Endothelial cell of umbilical vein (primary cell): ENCODE data around the gene PCBP1. TPM values are rescaled to one million over a fixed set of nuclear protein-coding genes. Genes with fewer than 3 reads are reported as not detected.

ENCODE experiments used
- BruUV-seq: library from RNA; stranded (reverse); fragments of 400-500 nt; replicated peaks from 2 replicates; lab custom pipeline; 2021; lab: Mats Ljungman, UMichigan
- CTCF ChIA-PET: fragments of 300-600, 350-600 bp; sonication (Branson Sonifier 250); formaldehyde crosslinking; loops from one replicate; lab custom pipeline; 2021; ENCODE audit warnings: antibody characterized with exemption, inconsistent platforms; lab: Charles Lee
- POLR2A ChIA-PET: fragments of 300-600, 350-600 bp; sonication (Branson Sonifier 250); formaldehyde crosslinking; loops from one replicate; lab custom pipeline; 2021; ENCODE audit warnings: antibody characterized with exemption, inconsistent platforms; lab: Charles Lee
- DNase-seq: peaks from one replicate; pipeline ENCODE4 v3.0.0-alpha.2; 2011; ENCODE audit warnings: low read depth, low spot score
- FAIRE-seq: peaks from 2 replicates; lab custom pipeline; 2011; peaks lifted over from hg19 to GRCh38; lab: Jason Lieb, UNC
- H2AFZ ChIP-seq: 2 replicates; pipeline ENCODE4 v1.6.0; 2012; ENCODE audit warnings: low read depth, low read length, control low read depth, inconsistent platforms
- H3K27ac ChIP-seq: 2 replicates; pipeline ENCODE4 v1.5.1; 2011; ENCODE audit warnings: low read depth, mild to moderate bottlenecking, control low read depth, low read length, moderate library complexity; ENCODE audit not compliant: insufficient read depth
- H3K27me3 ChIP-seq, 2 experiments: 2 replicates each; pipeline versions ENCODE4 v1.6.0 to v1.6.1; 2011; ENCODE audit warnings: low read length in 2 of 2, mixed read lengths in 1 of 2; ENCODE audit not compliant: control insufficient read depth in 2 of 2, insufficient read depth in 2 of 2
- H3K36me3 ChIP-seq, 2 experiments: 2 replicates in 1 of 2; 3 replicates in 1 of 2; pipeline ENCODE4 v1.5.1; 2011; ENCODE audit warnings: low read length in 2 of 2, mild to moderate bottlenecking in 1 of 2, moderate library complexity in 1 of 2; ENCODE audit not compliant: control insufficient read depth in 2 of 2, insufficient read depth in 2 of 2; ENCODE audit errors: extremely low read depth in 1 of 2
- H3K4me1 ChIP-seq: 3 replicates; pipeline ENCODE4 v1.5.1; 2011; ENCODE audit warnings: mild to moderate bottlenecking, low read length; ENCODE audit not compliant: control insufficient read depth, insufficient read depth; ENCODE audit errors: extremely low read depth
- H3K4me2 ChIP-seq: 2 replicates; pipeline ENCODE4 v1.6.1; 2011; ENCODE audit warnings: low read length, control low read depth, mixed read lengths; ENCODE audit not compliant: insufficient read depth
- H3K4me3 ChIP-seq, 3 experiments: fragments of 200-600 bp in 1 of 3; sonication (generic), shearing (Covaris generic) in 1 of 3; replicated peaks in 1 of 3; 2 replicates each; pipeline ENCODE4 v1.5.1; 2011 to 2016; ENCODE audit warnings: control low read depth in 3 of 3, low read length in 3 of 3, mild to moderate bottlenecking in 2 of 3, inconsistent platforms in 1 of 3, low read depth in 1 of 3, moderate library complexity in 1 of 3; ENCODE audit not compliant: insufficient read depth in 1 of 3
- H3K79me2 ChIP-seq: 2 replicates; pipeline ENCODE4 v1.6.0; 2012; ENCODE audit warnings: low read length, inconsistent platforms; ENCODE audit not compliant: control insufficient read depth, insufficient read depth
- H3K9ac ChIP-seq: replicated peaks from 2 replicates; pipeline ENCODE3; 2011; ENCODE audit warnings: low read length, control low read depth; ENCODE audit not compliant: insufficient read depth; ENCODE audit errors: extremely low read depth
- H3K9me1 ChIP-seq: replicated peaks from 3 replicates; pipeline ENCODE4 v1.6.0; 2011; ENCODE audit warnings: mild to moderate bottlenecking, low read length; ENCODE audit not compliant: control insufficient read depth, insufficient read depth; ENCODE audit errors: extremely low read depth
- H3K9me3 ChIP-seq: replicated peaks from 2 replicates; pipeline ENCODE4 v1.5.1; 2012; ENCODE audit warnings: low read length, inconsistent platforms; ENCODE audit not compliant: control insufficient read depth, insufficient read depth
- H4K20me1 ChIP-seq: replicated peaks from 2 replicates; pipeline ENCODE3; 2011; ENCODE audit warnings: mild to moderate bottlenecking, low read length; ENCODE audit not compliant: control insufficient read depth, insufficient read depth; ENCODE audit errors: extremely low read depth
- CTCF ChIP-seq, 2 donors: IDR thresholded peaks; 1 replicate in 1 of 2; 2 replicates in 1 of 2; pipeline ENCODE4 v1.5.1; 2011; ENCODE audit warnings: low read length in 2 of 2, mild to moderate bottlenecking in 2 of 2, moderate library complexity in 2 of 2, control low read depth in 1 of 2, inconsistent platforms in 1 of 2, low read depth in 1 of 2; ENCODE audit not compliant: insufficient read depth in 1 of 2; ENCODE audit errors: extremely low read depth in 1 of 2
- EZH2 ChIP-seq: IDR thresholded peaks from 2 replicates; pipeline ENCODE4 v1.6.1; 2012; ENCODE audit warnings: borderline replicate concordance, low read depth, mild to moderate bottlenecking, moderate library complexity, low read length, inconsistent platforms; ENCODE audit not compliant: severe bottlenecking
- FOS ChIP-seq: IDR thresholded peaks from 2 replicates; pipeline ENCODE4 v1.6.1; 2011; ENCODE audit warnings: mild to moderate bottlenecking, low read length, moderate library complexity, borderline replicate concordance; ENCODE audit not compliant: insufficient read depth
- GATA2 ChIP-seq: IDR thresholded peaks from 2 replicates; pipeline ENCODE4 v1.7.0; 2011; ENCODE audit warnings: low read depth, mild to moderate bottlenecking, moderate library complexity, mixed read lengths, low read length; ENCODE audit not compliant: insufficient read length, insufficient read depth
- JUN ChIP-seq: IDR thresholded peaks from 2 replicates; pipeline ENCODE4 v1.6.1; 2011; ENCODE audit warnings: borderline replicate concordance, low read depth; ENCODE audit not compliant: insufficient read length, insufficient read depth
- MAX ChIP-seq: IDR thresholded peaks from 2 replicates; pipeline ENCODE4 v1.6.1; 2011; ENCODE audit not compliant: insufficient read depth, insufficient read length
- MYC ChIP-seq: IDR thresholded peaks from one replicate; pipeline ENCODE4 v1.6.1; 2011; ENCODE audit warnings: mild to moderate bottlenecking, low read depth, low read length
- POLR2A ChIP-seq: IDR thresholded peaks from 2 replicates; pipeline ENCODE4 v1.6.1; 2012; ENCODE audit warnings: low read depth, mild to moderate bottlenecking, control low read depth, low read length
- dilution Hi-C: fragments of 300-500 bp; cut with MboI; formaldehyde crosslinking; loops from one replicate; pipeline ENCODE4 v1.15.0; 2019; ENCODE audit warnings: low sequenced_read_pairs; ENCODE audit not compliant: extremely low pct_ligation_motif_present
- intact Hi-C: fragments of 100-400 bp; cut with micrococcal nuclease; formaldehyde crosslinking; loops from one replicate; pipeline ENCODE4 v1.10.0; 2022
- polyA plus RNA-seq, 4 experiments: library from polyadenylated mRNA; depleted of rRNA in 3 of 4; stranded (reverse) in 3 of 4; unstranded in 1 of 4; fragments of >200 nt; gene quantifications; 2 replicates each; pipeline versions ENCODE4 v1.2.1 to v1.2.3, GENCODE V29; 2011 to 2012; ENCODE audit warnings: missing spikeins in 1 of 4
- total RNA-seq: library from RNA; stranded (reverse); gene quantifications from 2 replicates; pipeline ENCODE4 v1.2.3, GENCODE V29; 2021

The PCBP1 gene
- total and polyA plus RNA-seq, 2 donors (not counting 3 experiments of a cell fraction or from before 2014, with no cell fraction given), result 196 to 360 TPM

DNA sequence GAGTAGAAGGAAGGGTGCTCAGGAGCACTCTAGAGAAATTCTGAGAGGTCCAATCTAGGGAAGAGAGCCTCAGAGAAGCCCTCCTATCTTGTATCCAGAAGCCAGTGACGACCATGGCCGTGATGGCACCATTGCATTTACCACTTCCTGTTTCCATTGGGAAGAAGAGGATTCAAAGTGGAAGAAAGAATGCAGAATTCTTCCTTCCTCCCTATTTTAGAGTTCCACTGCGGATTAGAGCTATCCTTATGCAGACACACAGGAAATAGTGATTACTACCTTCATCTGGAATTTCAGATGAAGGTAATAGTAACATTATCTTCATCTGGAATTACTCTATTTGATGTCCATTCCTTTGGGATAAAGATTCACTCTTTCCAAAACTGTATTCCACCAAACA, 45.6 kb upstream of the PCBP1 start:
- H2AFZ ChIP-seq, result no peak overlapping the region
- H3K27ac ChIP-seq, result no peak overlapping the region
- H3K4me1 ChIP-seq, result peaks cover 4% of the 10 kb centered on the region
- H3K9me1 ChIP-seq, result no peaks in the 10 kb centered on the region
- peaks cover 0 to 3% of the 10 kb centered on the region in 2 experiments for H3K36me3 ChIP-seq
- intact Hi-C loops, result no loop called here
- no peaks in the 10 kb centered on the region for H3K27me3 ChIP-seq
- no peak overlapping the region for H3K9ac ChIP-seq
- H3K9me3 ChIP-seq, result no peaks in the 10 kb centered on the region
- TF ChIP-seq GATA2 (no peak), JUN (no peak), CTCF (IDR thresholded peaks at IDR 0.05; ENCODE audit: extremely low read depth in 1 of 2, insufficient read depth in 1 of 2, low read depth in 1 of 2, low read length in 2 of 2) (no peak), MYC (no peak), EZH2 (no peak), MAX (no peak), POLR2A (no peak), FOS (no peak)
- dilution Hi-C loops, result no loop called here
- H3K79me2 ChIP-seq, result no peaks in the 10 kb centered on the region
- BruUV-seq, result no TSS peak
- FAIRE-seq (no peak), DNase-seq (no peak)
- ChIA-PET POLR2A (interaction anchor here (2.0 kb wide), 1 partner anchor 127 kb away, joined by 5 read pairs; the partner anchor contains the start of gene MXD1), CTCF (interaction anchor here (1.4 to 2.7 kb wide), 2 partner anchors 16 to 29 kb away, joined by 3 to 10 read pairs; no protein-coding TSS in a partner anchor)
- H4K20me1 ChIP-seq, result no peaks in the 10 kb centered on the region
- no peak overlapping the region for H3K4me3 ChIP-seq
- H3K4me2 ChIP-seq, result no peak overlapping the region
